IPS-NIHi11 (cell line): Measurements from ENCODE around the gene TSPAN11.
"Not testable (repeated sequence)": the region's sequence is repeated elsewhere in the genome, so short reads cannot be mapped to it uniquely, and the experiment has no call there.

Experiments used
- DNase-seq: peaks from one replicate; pipeline ENCODE4 v3.0.0; 2012; ENCODE audit warnings: mixed read lengths, low spot score

Gene TSPAN11

DNA sequence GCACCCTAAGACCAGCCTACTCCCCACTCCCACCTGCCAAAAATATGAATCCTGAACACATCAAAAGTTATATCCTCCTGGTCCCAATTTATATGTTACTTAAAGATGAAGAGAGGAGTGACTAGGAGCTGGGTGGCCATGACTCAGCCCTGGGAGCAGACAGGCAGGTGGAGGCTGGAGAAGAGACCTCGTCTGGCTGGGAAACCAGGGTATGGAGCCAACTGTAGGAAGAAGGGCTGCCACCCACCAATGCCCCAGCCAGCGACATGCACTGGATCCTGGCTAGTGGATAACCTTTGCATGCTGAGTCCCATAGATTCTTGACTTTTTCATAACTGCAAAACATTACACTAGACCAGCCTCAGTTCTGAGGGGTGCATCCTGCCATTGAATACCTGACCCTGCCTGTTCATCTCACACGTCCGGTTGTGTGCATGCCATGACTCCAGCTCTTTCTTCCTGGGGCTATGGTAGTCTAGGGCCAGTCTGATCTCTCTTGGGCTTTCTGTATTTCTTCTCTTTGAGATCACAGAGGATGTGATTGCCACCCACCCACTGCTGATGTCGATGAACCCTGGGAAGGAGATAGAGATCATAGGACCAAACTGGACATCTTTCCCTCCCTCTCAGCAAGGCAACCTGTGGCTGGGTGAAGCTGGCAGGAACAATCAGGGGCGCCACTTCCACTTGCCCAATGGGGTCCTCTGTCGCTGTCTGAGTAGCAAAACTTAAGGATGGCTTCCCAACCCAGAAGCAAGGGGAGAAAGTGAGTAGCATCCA, 77.5 kb downstream of the TSPAN11 start:
- no peak for DNase-seq

DNA sequence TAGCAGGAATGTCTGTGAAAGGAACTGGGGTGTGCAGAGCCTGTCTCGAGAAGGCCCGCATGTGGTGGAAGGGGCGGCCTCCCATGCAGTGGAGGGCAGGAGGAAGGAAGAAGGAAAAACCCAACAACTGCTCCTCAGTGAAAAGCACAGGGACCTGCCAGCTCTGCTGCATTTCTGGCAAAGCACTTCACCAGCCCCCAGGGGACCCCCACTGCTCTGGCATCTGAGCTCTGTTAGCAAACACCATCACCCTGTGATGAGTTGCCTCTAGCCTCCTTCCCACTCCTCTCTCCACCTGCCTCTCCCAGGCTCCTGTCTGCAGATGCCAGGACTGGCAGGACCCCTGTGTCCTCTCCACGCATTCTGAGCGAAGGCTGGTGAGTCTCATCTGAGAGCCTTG, 78.1 kb downstream of the TSPAN11 start:
- no peak for DNase-seq

DNA sequence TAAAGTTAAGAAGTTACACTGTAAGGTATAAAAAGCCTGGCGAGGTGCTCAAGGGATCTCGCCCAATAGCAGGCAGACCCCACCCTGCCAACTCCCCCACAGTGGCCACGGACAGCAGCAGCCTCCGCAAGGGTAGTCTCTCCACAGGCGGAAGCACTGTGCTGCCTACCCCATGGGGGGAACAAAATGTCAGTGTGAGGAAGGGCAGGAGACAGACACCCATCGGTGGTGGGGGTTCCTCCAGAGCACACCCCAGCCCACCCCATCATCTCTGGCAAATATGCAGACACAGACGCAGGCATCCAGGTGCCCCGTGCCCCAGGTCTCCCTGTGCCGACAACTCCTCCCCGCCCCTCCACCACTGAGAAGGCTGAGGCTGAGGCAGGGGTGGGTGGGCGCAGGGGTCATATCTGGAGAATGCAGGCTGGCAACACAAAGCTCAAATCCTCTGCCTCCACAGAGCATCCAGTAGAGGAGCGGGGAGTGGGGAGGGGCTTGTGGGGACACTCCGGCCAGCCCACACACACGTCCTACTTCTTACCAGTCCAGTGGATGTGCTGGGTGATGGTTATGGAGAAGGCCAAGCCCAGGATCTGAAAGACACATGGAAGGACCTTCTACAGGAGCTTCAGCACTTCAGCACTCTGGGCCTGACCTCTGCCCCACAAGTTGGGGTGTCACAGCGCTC, 78.9 kb downstream of the TSPAN11 start:
- DNase-seq = no peak

DNA sequence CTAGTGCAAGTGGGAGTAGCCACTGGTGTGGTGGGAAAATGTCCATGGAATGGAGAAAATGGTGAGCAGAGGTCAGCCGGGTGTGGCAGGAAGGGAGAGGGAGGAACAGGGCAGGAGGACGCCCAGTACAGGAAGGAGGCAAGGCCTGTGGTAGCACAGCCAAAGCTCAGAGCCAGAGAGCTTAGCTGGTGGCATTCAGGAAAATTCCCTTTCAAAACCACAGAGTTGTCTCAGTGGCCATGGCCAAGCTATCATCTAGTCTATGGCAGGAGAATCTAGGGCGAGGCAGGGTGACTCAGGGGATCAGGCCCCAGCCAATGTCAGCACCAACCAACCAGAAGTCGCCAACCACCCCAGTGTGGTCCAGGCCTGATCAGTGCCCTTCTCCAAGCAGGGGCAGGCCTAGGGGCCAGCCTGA, 79.4 kb downstream of the TSPAN11 start:
- no peak for DNase-seq

DNA sequence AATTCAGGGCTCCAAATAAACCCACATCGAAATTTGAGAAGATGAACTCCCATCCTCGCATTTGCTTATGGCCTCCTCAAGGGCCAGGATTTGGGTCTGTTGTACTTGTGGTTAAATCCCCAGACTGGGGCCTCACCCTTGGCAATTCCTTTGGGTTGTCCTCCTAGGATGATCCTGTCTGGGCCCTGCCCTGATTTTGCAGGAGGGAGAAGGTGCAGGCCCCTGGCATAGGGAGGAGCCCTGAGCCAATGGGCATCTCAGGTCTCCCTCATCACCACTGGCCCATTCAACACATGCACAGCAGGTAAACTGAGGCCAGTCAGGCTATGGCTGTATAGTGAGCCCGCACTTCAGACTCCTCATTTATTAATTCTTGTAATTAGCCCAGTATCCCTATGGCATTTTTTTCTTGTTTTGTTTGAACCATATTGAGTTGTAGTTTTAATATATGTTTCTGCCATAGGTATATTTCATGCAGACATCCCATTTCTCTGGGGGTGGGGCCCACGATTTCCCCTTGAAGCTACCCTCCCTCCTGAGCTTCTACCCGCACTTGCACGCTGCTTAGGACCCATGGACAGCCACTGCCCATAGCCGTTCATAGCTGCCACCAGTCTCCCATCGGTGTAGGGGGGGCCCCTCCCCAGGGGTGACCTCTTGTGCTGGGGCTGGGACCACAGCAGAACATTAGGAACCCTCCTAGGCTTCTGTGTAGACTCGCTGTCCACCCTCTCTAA, 80.0 kb downstream of the TSPAN11 start:
- no peak for DNase-seq

DNA sequence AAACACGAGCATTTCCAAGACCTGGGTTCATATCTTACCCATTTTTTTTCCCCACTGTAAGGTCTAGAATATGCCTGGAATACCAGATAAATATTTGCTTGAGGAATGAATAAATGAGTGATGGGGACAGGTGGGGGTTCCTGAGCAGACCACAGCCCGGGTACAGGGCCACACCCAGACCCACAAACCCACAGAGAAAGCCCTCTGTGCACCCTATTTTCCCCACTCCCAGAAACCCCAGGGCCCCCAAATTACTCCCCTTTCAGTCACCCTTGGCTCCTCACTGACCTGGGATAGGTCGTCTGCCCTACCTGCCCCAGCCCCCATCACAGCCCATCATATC, 80.6 kb downstream of the TSPAN11 start:
- no peak for DNase-seq

DNA sequence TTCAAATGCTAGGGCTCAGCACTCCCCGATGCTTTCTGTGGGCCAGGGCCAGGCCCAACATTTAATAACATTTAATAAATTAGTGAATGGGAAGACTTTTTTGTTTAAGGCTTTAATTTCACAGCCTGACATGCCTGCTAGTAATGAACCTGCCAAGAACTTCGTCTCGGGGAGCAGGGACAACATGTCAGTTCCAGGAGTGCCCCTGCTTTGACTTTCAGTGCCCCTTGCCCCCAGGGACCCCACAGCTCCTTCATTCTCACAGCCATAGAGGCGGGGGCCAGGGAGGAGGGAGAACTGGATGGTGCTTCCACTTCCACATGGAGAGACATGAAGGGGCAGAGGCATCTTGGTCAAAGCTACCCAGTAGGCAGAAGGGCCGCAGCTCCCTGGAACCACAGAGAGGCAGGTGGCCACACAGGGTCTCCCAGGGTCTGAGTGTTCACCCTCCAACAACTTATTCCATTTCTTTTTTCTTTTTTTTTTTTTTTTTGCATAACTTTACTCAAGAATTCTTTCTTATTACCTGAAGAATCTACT, 81.2 kb downstream of the TSPAN11 start:
- no peak for DNase-seq

DNA sequence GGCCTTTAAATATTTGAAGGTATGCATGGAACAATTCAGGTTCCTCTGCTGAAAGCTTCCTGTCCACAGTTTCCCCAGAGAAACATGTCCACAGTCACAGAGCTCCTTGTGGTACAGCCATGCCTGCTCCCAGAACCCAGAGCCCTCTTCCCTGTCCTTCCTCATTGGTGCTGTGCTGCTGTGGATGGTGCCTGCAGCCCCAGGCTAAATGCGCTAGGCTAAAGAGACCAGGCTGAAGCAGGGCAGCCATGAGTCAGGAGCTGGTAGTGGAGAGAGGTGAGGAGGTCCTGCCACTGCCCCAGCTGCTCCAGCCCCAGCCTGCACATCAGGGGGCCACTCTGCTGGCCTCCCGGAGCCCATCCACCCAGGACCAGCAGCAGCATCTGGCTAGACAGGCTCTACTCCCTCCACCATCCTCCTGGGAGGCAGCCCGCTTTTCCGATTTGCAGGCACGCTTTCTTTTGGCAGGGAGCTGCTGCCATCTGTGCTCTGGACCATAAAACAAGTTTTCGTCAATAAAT, 81.8 kb downstream of the TSPAN11 start:
- no peak for DNase-seq

DNA sequence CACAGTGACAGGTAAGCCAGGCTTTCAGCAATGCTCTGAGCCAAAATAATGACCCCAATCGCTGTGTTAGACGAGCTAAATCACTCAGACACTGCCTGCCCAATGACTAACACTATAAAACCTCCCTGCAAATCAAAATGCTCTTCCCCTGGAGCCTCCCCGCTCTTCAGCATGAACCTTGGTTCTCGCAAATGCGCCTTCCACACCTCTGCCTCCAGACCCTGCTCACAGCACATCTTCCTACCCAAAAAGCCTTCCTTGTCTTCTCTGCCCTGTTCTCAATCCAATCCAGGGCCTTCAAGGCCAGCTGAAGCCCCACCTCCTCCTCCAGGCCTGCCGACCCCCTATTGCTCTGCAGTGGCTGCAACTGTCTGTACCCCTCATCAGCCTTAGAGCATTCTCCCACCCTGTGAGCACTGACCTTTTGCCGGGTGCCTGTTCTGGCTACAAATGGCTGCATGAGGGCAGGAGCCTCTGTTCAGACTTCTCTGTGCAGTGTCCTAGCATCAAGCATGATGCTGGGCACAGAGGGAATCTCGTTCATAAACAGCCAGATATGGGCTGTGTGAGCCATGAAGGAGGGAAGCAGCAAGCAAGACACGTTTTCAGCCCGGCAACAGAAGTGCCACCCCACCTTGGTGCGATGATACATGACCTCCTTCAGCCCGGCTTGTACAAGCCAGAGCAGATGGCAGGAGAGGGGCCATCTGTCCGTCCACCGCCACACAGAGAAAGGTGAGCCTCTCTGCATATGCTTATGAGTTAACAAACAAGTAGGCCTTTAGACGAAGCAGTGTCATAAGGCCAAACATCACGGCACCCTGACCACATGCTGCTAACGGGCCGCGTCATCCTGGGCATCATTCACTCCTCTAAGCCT, 82.7 kb downstream of the TSPAN11 start:
- no peak for DNase-seq

DNA sequence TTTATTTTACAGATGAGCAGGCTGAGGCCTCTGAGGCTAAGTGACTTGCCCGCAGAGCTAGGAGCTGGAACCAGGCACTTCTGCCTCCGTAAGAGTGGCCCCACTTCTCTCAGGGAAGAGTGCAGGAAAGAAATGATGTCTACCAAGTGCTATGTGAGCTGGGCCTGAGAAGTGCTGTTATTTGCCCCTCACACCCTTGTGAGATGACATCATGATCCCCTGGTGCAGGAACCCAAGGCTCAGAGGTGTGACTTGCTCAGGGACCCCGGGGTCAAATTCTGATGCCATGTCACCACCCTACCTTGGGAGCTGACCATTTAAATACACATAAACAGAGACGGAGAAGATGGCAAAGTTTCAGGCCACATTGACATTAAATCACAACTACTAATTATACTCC, 83.4 kb downstream of the TSPAN11 start:
- DNase-seq = no peak

DNA sequence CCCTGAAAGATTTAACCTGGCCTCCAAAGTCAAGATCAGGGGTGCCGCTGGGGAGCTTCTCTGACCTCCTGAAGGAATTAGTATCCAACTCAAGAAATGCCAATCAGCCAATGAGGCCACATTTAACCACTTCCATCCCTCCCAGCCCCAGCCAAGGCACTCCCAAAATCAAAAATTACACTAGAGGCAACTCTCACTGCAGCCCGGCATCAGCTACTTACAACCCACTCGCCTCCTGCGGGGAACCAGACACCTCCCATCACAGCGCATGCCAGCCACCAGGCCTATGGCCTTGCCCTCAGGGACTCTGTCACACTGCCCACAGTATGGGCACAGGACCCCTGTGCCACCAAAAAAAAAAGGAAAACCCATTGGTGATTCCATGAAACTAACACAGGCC, 84.8 kb downstream of the TSPAN11 start:
- no peak for DNase-seq

DNA sequence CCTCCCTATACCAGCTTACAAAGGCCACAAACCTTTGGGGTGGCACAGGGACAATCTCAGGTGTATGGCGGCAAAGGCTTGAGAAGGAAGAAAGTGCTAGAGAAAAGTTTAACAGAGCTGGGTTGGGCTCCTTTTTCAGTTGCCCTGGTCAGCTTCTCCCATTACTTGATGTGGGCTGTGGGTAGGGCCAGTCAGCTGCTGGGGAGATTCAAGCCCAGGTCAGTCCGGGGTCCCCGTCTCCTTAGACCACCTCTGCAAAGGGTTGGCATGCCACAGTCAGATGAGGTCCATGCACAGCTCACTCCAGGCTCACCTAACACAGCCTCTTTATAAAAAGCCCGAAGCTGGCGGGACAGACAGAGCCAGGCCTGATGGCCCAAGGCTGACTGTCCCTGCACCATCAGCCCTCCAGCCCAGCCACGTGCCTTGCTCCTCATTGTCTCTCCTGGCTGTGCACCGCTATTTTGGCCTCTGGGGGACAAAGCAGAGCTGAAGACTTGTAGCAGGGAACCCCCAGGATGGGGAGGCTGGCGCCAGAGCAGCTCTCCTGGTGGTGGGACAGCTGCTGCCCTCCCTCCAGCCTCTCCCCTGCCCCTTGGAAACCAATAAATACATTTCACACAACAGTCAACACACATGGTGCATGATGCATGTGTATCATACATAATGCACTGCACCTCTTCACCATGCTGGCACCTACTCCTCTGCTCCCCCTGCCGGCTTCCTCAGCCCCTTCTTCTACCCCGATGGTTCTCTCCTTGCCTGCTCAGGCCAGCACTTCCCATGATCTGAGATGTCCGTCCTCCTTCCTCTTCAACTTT, 85.4 kb downstream of the TSPAN11 start:
- no peak for DNase-seq

DNA sequence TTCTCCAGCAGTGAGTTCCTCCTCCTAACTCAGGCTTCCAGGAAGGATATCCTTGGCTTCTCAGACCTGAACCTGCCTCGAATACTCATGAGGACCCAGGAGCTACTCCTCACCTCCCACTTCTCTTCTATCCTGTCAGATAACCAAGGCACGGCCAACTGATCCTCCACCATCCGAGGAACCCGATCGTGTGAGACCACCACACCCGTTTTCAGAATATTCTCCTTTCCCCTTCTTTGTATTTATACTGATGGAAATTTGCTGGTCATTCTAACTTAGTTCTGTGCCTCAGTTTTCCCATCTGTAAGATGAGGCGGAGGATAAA, 86.0 kb downstream of the TSPAN11 start:
- not testable (repeated sequence) for DNase-seq

DNA sequence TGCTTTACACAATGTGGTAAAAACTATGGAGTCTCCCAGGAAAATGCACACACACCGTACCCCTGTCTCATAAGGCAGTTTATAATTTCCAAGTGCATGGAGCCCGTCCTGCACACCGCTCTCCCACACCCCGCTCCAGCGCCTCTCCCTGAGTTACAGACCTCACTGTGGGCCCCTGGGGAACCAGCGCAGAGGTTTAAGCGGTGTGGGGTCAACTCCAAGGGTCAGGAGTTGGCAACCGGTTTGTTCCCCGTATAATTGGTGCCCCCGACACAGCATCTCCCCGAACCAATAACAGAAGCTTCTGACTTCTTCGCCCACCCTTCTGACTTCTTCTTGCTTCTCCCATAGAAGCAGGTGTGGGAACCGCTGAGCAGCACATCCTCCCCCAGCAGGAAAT, 88.7 kb downstream of the TSPAN11 start:
- no peak for DNase-seq

DNA sequence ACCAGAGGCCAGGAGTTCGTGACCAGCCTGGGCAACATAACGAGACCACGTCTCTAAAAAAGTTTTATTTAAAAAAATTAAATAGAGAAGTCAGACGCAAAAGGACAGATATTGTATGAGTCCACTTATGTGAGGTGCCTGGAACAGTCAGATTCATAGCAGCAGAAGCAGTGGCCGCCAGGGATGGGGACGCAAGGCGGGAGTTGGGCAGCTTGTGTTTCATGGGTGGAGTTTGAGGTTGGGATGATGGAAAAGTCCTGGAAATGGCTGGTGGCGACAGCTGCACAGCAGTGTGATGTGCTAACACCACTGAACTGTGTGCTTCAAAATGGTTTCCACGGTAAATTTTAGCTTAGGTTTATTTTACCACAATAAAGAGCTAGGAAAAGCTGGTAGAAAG, 89.5 kb downstream of the TSPAN11 start:
- DNase-seq = no peak

DNA sequence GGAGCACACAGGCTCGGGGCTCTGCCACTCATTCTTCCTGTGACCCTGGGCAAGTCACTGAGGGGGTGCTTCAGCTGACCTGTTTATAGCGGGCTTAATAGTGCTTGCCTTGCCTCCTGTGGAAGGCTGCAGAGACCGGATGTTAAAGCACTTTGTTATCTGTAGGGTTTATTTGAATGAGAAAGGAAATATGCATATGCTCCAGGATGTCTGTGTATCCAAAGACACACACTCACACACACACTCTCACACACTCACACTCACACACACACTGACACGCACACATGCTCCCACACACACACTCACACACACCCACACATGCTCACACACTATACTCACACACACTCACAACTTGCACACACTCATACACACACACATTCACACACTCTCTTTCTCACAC, 91.0 kb downstream of the TSPAN11 start:
- DNase-seq = no peak

DNA sequence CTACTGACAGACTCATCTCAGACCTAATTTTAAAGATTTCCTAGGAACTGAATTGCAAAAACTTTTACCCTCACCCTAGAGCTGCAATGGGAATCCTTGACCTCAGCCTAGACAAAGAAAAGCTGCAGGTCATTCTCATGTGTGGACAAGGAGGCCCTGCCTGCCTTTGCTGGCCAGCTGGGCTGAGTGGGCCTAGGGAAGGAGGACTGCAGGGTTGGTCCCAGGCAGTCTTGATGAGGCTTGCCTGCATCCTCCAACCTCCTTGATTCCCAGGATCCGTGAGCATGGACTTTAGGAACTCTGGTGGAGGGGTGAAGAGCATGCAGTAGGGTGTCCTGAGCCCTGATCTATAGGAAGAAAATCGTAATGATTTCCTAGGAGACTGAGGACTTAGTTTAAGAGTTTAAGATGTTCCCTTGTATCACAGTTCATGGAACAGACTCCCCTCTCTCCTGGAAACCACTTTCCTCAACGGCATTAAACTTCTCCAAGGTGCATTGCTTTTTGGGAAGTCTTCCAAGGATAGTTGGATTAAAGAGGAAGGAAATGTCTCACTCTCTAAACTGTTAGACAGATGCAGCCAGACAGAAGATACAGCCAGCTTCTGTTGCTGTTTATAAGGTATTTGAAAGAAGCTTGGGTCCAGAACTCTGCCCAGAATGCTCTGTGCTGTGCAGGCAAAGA, 91.7 kb downstream of the TSPAN11 start:
- DNase-seq = no peak

DNA sequence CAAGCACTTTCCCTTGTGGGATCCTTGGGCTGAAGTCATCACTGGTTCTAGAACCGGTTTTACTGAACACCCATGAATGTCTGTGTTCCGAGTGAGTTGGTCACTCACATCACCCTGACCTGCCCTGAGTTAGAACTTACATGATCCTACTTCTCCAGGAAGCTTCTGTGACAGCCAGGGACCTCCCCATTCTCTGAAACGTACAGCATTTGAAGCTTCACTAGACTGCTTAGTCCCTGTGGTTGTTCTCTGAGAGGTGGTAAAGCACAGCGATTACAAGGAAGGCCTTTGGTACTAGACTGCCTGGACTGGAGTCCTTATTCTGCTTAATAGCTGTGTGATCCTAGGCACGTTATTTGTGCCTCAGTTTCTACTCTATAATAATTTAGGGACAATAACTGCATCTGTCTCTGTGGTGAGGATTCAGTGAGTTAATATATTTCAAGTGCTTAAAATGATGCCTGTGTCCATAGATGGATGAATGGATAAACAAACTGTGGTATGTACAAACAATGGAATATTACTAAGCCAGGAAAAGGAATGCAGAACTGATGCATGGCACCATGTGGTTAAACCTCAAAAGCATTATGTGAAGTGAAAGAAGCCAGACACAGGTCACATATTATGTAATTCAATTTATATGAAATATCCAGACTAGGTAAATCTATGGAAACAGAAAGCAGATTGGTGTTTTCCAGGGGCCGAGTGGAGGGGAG, 92.4 kb downstream of the TSPAN11 start:
- no peak for DNase-seq

DNA sequence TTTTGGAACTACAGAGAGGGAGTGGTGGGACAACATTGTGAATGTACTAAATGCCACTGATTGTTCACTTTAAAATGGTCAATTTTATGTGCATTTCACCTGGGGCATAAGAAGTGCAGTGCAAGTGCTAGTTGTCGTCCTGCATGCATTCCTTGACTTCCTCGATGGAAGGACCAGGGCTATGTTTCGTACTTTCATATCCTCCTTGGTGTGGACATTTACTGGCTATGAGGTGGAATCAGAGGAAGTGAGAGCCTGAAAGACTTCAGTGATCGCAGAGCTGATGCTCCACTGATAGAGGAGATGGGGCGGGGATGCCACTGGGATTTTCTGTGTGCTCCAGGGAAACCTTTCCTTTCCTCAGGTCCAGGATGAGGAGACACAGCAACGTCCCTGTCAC, 93.0 kb downstream of the TSPAN11 start:
- no peak for DNase-seq

DNA sequence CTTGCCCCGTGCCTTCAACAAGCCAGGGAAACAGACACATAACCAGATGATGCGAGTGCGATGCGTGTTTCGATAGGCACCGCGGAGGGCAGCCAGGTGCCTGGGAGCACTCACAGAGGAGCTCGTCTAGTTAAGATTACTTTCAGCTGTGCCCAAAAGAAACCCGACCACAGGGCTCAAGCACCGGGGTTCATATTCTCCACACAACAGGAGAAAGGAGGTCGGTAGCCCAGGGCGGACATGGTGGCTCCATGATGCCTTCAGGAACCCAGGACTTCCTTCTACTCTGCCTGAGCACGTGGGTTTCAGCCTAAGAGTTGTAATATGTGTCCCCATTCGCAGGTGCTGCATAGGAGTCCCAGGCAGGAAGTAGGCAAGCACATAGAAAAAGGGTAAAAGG, 93.4 kb downstream of the TSPAN11 start:
- no peak for DNase-seq
